AG04449 (cell line): ENCODE data around the gene ACE.

Experiments
- CTCF ChIA-PET: fragments of 350-600 bp; formaldehyde crosslinking; extraction: SDS; loops from one replicate; lab custom pipeline; 2021; ENCODE audit warnings: antibody characterized with exemption; lab: Yijun Ruan, JAX
- POLR2A ChIA-PET: fragments of 400-600, 350-600 bp; formaldehyde crosslinking; extraction: SDS; loops from one replicate; lab custom pipeline; 2020; ENCODE audit warnings: antibody characterized with exemption, inconsistent platforms; lab: Yijun Ruan, JAX
- DNase-seq: peaks from one replicate; pipeline ENCODE4 v3.0.0-alpha.2; 2010; ENCODE audit warnings: low read depth, low spot score
- H3K4me3 ChIP-seq: 2 replicates; pipeline ENCODE4 v1.5.1; 2011; ENCODE audit warnings: low read depth, mild to moderate bottlenecking, control low read depth, low read length
- TF ChIP-seq, protein P1 (sequence below): IDR thresholded peaks from one replicate; pipeline ENCODE4 v1.5.1; 2011; ENCODE audit warnings: mild to moderate bottlenecking, moderate library complexity, low read length, control low read depth, inconsistent platforms; ENCODE audit not compliant: insufficient read depth; ENCODE audit errors: missing control alignments

Gene ACE

DNA sequence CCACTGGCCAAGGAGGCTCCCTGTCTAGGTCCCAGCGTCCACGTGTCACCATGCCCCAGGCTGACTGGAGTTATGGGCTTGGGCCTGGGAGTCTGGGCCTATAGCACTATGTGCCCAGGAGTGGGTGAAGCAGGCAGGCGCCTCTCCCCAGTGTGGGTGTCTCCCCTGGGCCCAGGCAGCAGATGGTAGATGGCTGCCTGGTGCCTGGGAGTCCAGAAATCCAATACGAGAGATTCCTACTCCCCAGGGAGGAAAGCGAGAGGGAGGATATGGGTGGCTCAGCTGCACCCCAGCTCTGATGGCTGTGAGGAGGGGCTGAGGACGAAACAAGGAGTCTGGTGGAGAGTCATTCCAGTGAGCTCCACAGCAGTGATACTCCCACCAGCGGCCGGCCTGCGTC is 51.3 kb downstream of the ACE start:
- H3K4me3 ChIP-seq = no peak overlapping the region
- CTCF ChIA-PET = interaction anchor here (1.0 kb wide), 1 partner anchor 84 kb away, joined by 3 read pairs; no protein-coding TSS in a partner anchor
- no peak for DNase-seq
- POLR2A ChIA-PET = no interaction called here
- TF ChIP-seq, protein P1, sequence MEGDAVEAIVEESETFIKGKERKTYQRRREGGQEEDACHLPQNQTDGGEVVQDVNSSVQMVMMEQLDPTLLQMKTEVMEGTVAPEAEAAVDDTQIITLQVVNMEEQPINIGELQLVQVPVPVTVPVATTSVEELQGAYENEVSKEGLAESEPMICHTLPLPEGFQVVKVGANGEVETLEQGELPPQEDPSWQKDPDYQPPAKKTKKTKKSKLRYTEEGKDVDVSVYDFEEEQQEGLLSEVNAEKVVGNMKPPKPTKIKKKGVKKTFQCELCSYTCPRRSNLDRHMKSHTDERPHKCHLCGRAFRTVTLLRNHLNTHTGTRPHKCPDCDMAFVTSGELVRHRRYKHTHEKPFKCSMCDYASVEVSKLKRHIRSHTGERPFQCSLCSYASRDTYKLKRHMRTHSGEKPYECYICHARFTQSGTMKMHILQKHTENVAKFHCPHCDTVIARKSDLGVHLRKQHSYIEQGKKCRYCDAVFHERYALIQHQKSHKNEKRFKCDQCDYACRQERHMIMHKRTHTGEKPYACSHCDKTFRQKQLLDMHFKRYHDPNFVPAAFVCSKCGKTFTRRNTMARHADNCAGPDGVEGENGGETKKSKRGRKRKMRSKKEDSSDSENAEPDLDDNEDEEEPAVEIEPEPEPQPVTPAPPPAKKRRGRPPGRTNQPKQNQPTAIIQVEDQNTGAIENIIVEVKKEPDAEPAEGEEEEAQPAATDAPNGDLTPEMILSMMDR = no peak

DNA sequence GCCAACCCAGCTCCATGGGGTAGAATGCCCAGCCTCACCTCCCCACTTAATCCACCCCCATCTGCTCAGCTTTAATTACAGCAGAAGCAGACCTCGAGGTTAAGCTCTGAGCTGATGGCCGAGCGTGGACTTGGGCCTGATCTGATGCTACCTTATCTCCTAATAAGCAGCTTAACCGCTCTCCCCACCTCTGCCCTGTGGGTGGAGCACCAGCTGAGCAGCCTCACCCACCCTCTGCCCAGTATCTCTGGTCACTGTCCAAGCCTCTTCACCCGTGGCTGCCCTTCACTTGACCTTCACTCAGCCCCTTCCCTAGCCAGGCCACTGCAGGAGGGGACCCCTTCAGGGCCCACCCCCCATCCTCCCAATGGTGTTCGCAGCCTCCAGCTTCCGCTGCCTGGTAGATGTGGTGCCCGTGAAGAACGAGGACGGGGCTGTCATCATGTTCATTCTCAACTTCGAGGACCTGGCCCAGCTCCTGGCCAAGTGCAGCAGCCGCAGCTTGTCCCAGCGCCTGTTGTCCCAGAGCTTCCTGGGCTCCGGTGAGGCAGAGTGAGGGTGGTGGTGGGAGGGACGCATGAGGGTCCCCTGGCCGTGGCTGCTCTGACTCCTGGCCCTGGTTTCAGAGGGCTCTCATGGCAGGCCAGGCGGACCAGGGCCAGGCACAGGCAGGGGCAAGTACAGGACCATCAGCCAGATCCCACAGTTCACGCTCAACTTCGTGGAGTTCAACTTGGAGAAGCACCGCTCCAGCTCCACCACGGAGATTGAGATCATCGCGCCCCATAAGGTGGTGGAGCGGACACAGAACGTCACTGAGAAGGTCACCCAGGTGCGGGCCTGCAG is 53.1 kb downstream of the ACE start:
- POLR2A ChIA-PET = no interaction called here
- TF ChIP-seq, protein P1 = no peak
- no peak overlapping the region for H3K4me3 ChIP-seq
- CTCF ChIA-PET = interaction anchor here (0.9 to 2.4 kb wide), 4 partner anchors 9 to 82 kb away, joined by 3 to 5 read pairs (median 4); no protein-coding TSS in a partner anchor
- no peak for DNase-seq

DNA sequence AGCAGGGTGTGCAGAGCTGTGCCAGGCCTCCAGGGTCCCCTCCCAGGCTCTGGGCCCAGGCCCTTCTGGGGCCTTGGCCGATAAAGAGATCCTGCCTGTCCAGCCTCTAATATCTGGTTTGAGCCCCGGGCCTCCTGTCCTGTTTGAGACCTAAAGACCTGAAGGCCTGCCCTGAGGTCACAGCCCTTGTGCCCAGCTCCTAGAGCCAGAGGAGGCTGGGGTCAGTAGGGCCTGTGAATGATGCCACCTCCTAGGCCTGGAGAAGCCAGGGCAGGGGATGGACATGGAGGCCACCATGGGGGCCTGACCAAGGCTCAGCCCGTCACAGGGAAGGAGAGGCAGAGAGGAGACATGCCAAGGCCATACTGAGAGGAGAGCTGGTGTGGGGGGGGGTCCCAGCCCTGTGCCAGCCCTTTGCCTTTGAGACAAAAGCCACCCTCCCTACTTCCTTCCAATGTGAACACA is 53.7 kb downstream of the ACE start:
- POLR2A ChIA-PET = no interaction called here
- CTCF ChIA-PET = interaction anchor here (0.9 to 2.4 kb wide), 4 partner anchors 8 to 82 kb away, joined by 3 to 5 read pairs (median 4); no protein-coding TSS in a partner anchor

DNA sequence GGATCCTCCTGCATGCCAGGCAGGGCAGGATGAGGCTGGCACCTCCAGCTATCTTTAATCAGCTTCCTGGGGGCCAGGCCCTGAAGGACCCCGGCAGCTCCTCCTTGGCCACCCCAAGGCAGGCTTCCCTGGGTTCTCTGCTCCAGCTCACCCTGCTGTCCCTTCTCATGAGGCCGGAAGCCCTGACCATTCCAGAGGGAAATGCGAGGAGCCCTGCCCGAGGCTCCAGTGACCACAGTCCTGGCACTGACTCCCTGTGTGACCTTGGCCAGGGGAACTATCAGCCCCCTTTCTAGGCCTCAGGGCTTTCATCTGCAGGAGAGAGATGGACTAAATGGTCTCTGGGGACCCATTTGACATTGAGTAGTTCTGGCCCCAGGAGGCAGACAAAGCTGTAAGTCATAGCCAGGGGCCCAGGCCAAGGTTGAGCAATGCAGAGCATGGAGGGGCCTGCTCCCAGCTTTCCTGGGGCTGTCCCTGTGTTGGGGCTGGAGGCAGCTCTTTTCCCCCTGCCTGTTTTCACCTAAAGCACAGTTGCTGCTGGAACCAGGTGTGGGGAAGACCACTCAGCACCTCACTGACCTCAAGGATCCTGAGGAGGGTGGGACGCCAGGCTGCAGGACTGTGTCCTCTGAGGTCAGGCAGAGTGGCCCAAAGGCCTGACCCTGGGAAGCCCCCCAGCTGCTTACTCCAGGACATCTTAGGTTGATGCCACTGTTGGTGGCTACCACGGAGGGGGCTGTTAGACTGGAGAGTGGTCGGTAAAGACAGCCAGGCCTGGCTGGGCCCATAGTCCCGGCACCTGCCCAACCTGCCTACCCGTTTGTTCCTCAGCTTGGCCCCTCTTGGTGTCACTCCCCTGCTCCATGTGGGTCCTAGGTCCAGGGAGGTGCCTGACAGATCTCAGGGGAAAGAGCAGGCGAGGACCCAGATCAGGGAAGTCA is 54.4 kb downstream of the ACE start:
- ChIA-PET POLR2A (no interaction called here), CTCF (interaction anchor here (0.9 to 2.4 kb wide), 3 partner anchors 8 to 81 kb away, joined by 3 to 5 read pairs (median 5); no protein-coding TSS in a partner anchor)
- no peak for DNase-seq
- no peak overlapping the region for H3K4me3 ChIP-seq
- TF ChIP-seq, protein P1 = no peak

More for the DNA sequence above, 53.7 kb downstream of the ACE start:
- DNase-seq = no peak
- H3K4me3 ChIP-seq = no peak overlapping the region
- TF ChIP-seq, protein P1 = no peak

DNA sequence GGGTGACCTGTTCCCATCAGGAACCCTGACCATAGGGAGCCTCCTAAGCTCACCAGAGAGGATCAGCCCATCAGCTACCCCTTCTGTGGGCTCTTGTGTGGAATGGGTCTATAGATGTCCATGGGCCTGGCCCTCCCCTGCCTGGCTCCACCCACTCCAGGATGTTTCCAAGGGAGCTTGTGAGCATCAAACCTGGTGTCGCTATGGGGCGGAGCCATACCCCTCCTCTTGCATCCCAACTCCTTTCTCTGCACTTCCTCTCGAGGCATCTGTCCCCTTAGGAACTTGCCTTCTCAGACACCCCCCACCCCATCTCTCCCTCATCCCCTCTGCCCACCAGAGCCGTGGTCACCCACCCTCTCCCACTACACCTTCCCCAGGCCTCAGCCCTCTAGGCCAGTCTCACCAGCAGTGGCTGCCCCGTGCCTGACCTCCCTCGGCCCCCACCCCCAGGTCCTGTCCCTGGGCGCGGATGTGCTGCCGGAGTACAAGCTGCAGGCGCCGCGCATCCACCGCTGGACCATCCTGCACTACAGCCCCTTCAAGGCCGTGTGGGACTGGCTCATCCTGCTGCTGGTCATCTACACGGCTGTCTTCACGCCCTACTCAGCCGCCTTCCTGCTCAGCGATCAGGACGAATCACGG is 56.7 kb downstream of the ACE start:
- POLR2A ChIA-PET = no interaction called here
- H3K4me3 ChIP-seq = no peak overlapping the region
- no peak for DNase-seq
- CTCF ChIA-PET = no interaction called here
- TF ChIP-seq, protein P1 = no peak
